ENCODE measurements around the gene ZNF521.

The ZNF521 gene

DNA sequence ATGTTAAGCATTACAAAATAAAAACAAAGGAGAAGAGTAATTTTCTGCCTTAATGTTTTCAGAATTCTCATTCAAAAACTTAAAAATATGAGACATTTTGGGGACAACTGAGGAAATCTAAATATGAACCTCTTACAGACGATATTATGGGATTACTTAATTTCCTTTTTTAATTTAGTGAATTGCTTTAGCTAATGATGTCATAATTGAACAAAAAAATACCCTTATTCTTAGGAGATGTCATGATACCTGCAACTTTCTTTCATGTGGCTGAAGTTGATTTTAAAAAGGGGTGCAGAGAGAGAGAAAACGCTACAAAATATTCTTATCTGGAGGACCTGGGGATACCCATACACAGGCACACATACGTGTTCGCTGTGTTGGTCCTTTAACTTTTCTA lies 129.3 kb downstream of the ZNF521 start:
- DNase-seq = no peak

GRCh38 chr18:25210622-25211021 lies 141.3 kb downstream of the ZNF521 start:
- no peak for DNase-seq

GRCh38 chr18:25192065-25192464 lies 159.9 kb downstream of the ZNF521 start:
- no peak for DNase-seq

GRCh38 chr18:25190472-25190871 lies 161.5 kb downstream of the ZNF521 start:
- no peak for DNase-seq

DNA sequence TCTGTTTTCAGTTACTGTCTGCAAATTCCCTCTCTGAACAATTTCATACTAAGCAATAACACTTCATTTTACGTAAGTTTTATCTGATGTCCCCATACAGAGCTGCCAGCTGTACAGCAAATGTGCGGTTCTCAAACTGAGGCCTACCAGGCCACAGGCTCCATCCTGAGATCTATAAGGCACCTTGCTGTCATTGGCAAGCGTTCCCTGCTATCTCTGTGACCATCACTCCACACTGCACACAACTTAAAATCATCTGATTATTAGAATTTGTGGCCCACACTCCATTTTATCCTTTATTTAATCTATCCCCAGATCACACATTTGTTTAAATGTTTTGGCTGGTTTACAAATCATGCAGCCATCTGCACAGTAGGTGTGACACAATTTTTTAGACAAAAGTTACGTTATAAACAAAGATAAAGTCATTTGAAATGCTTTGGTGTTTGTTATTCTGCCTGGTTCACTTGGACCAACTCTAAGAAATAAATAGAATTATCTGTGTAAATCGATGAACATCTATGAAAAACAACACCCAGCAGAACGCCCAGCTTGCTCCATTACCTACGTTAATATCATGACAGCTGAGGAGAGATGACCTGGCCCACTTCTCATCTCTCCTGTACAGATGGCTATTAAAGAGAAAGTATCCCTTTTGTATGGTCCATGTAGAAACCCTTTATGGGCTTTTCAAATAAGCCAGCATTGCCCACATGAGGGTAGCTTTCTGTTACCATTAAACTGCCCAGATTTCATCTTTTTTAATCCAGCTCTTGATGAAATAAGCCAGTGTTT lies 162.4 kb downstream of the ZNF521 start:
- DNase-seq = peak; percentile 50

GRCh38 chr18:25187521-25188192 lies 164.3 kb downstream of the ZNF521 start:
- no peak for DNase-seq

DNA sequence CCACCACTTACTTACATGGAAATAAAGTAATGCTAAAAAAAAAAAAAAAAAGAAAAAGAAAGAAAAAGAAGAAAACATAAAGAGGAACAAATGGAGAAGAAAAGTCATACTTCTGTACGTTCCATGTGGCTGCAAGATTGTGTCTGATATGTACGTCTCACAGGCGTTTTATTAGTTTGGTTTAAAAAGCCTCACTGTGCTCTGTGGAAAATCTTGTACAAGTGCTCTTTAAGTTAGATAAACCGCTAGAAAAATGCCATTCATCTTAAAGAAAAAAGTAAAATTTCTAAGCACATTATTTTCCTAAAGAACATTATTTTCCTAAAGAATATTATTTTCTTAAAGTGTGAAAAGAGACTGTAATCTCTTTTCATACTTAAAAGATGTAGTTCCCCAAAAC lies 165.1 kb downstream of the ZNF521 start:
- no peak for DNase-seq

GRCh38 chr18:25181993-25182392 lies 170.0 kb downstream of the ZNF521 start:
- no peak for DNase-seq

DNA sequence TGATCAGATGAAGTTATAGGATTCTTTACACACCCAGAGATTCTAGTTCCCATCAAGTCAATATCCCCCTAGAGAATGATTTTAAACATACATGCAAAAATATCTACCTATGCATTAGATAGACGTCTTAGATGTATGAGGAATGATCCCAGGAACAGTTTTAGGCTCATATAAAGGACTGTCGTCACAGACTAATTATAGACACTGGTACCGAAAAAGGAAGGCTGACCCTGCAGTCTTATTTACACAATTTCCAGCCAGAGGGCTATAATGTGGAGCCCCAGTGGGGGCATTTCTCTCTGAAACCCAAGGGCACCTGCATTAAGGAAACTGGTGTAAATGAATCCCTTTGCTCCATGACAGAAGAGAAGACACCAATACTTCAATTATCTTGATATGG lies 170.4 kb downstream of the ZNF521 start:
- no peak for DNase-seq

DNA sequence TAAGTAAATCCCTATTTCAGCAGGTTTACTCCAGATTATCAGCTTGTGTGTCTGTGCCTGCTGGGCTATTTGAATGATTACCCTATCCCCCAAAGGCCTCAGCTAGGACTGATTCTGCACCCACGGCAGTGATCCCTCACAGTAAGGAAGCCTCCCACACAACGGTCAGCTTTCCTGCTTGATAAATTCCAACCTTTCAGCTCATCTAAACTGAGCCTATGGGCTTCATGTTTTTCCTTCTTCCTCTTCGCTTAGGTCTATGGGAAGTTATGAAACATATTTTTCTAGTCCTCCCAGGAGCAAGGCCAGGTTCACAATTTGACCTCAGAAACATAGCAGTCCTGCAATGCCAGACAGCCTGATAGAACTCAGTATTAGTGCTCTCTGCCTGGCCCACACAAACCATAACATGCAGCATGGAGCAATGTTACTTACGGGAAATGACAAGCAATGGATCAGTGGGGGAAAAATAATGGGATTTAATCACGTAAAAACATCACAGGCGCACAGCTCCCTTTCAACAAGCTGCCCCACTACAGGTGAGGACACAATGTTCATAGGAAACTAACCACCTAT lies 170.9 kb downstream of the ZNF521 start:
- DNase-seq = no peak

- no peak for DNase-seq
Measured at GRCh38 chr18:25177631-25178030, 174.3 kb downstream of the ZNF521 start.

DNA sequence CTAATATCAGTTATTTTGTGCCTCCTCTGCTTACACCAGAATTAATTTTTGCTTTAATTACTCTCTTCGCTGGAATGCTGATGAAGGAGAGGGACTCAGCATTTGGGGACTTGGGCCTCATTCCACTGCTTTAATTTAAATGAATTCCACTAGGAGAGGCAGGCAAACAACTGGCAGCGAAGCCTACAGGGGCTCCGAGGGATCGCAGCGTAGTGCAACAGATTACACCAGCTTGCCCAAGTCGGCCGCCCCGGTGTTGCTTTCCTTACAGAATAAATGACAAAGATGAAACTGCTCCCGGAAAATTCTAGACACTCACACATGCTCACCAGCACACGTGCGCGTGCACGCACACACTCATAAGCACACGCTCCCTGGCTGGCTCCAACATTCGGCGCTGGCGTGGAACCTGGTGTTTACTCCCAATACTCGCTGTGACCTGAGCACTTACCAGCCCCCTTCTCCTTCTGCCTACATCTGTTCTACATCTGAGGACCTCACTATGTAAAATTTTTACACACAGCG lies 175.4 kb downstream of the ZNF521 start:
- no peak for DNase-seq

- no peak for DNase-seq
Measured at GRCh38 chr18:25175558-25176517, 176.1 kb downstream of the ZNF521 start.

GRCh38 chr18:25174324-25174723 lies 177.6 kb downstream of the ZNF521 start:
- no peak for DNase-seq

DNA sequence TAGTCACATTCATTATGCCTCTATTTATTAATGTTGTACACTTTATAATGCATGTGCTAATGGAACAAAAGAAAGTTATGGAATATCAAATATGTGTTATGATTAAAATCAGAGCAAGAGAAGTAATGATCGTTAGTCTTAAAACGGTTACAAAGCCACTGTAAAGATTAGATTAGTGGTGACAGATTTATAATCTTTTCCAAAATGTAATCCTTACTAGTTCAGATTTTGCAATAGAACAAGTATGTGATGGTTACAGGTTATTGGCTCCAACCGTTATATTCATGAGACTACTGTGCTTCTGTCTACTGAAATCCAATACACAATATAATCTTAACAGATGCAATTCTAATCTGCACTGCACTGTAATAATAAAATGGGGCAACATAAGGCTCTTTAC lies 180.6 kb downstream of the ZNF521 start:
- DNase-seq = no peak

DNA sequence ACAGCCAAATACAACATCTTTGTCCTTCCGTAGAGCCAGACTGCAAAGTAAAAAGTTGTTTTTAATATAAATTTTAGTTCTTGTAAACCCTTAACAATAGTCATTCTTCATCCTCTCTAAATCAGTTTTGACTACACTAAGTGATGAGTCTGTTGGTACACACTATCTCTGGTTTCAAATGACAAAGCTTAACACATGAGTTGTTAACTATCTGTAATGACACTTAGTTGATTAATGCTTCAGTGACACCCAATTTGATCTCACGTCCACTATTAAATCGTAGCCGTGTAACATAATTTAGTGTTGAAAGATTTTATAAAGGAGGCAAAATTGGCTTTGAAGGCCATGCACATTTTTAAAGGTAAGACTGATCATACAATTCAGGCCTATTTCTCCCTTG lies 181.6 kb downstream of the ZNF521 start:
- no peak for DNase-seq

DNA sequence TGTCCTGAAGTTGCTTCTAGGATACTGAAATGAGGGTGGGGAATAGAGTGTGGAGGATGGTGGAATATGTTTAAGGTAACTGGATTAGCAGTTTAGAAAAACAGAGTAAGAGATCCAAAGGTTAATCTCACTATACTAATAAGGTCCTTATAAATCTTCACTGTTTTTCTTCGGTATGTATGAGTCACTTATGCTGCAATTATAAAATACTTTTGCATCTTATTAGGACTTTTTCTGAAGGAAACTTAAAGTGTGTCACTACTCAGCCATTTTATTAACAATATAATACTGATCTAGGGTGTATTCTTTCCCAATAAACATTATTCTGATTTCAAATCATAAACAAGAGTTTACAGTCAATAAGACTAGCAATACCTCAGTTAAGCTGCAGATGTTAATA lies 182.3 kb downstream of the ZNF521 start:
- DNase-seq = no peak

DNA sequence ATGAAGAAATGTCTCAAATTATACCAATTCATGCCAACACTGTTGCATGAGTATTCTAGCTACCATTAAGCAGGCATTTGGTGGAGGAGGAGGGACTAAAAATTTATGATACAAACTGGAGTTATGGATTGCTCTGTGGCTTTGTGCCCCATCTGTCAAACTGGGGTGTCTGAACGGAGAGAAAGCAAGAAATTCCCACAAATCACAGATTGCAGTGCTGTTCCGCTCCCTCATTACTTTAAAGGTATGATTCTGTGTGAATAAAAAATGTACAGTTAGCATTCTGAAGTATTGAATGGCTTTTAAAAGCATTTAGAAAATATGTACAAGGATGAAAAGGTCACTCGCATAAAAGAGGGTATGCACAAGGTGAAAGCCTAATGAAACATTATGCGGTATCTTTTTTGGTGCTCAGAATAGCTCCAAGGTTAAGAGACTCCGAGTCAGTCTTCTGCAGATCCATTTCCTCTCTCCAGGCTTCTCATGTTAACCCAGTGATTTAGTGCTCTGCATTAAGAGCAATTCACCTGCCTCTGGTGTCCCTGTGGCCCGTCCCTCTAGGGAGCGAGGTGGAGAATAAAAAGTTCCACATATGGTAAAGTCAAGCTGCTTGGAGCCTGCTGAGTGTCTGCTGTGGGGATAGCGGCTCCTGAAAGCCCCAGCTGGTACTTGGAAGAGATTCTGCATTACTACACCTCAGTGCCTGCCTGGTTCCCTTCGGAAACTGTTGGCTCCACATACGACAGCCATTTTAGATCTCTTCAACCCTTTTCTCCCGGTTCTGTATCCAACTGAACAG lies 184.2 kb downstream of the ZNF521 start:
- no peak for DNase-seq

- no peak for DNase-seq
Measured at GRCh38 chr18:25166113-25166512, 185.9 kb downstream of the ZNF521 start.

GRCh38 chr18:25164848-25165811 lies 186.8 kb downstream of the ZNF521 start:
- no peak for DNase-seq

Measured in DMS 273 treated with DMSO at 0.1 percent for 48 hours (cell line).